ENCODE data around the gene CLIP3. TPM values are rescaled to one million over a fixed set of nuclear protein-coding genes. Genes with fewer than 3 reads are reported as not detected.
"Not testable (repeated sequence)": the region's sequence is repeated elsewhere in the genome, so short reads cannot be mapped to it uniquely, and the experiment has no call there.

CLIP3 gene
- polyA plus RNA-seq, 4 donors = 0.45 to 7.5 (median 4.6) TPM

DNA sequence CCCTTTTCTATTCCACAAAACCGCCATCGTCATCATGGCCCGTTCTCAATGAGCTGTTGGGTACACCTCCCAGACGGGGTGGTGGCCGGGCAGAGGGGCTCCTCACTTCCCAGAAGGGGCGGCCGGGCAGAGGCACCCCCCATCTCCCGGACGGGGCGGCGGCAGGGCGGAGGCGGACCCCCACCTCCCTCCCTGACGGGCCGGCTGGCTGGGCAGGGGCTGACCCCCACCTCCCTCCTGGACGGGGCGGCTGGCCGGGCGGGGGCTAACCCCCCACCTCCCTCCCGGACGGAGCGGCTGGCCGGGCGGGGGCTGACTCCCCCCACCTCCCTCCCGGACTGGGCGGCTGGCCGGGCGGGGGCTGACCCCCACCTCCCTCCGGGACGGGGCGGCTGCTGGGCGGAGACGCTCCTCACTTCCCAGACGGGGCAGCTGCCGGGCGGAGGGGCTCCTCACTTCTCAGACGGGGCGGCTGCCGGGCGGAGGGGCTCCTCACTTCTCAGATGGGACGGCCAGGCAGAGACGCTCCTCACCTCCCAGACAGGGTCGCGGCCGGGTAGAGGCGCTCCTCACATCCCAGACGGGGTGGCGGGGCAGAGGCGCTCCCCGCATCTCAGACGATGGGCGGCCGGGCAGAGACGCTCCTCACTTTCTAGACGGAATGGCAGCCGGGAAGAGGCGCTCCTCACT, 36.3 kb upstream of the CLIP3 start:
- 98% methylated on average over 27 to 54 of the region's 57 CpGs for WGBS, 3 donors

DNA sequence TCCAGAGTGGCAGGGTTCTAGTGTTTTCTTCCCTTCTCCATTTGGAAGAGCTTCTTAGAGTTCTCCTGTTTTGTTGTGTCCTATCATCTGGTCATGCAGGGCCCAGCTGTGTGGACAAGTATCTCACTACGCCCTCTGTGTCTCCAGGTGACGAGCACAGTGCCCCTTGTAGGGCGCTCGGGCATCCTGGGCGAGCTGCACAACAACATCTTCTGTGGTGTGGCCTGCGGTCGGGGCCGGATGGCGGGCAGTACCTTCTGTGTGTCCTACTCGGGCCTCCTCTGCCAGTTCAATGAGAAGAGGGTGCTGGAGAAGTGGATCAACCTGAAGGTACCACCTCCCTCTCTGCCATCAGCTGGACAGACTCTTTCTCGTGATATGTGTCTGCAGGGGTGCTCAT, 35.0 kb upstream of the CLIP3 start:
- 92 to 97% (median 92%) methylated on average over 11 of the region's 11 CpGs for WGBS, 3 donors
- Histone ChIP-seq H3K27ac (ENCODE audit: low read depth in 1 of 3, low read length in 2 of 3) (no peak overlapping the region), H3K4me3 (ENCODE audit: low read depth in 1 of 3, low read length in 3 of 3) (no peak overlapping the region), H3K27me3 (ENCODE audit: control insufficient read depth in 3 of 3, insufficient read depth in 3 of 3, low read length in 3 of 3) (no peaks in the 10 kb centered on the region), H3K36me3 (ENCODE audit: control insufficient read depth in 3 of 3, insufficient read depth in 2 of 3, low read depth in 1 of 3, low read length in 3 of 3) (peaks cover 0 to 26% (median 0%) of the 10 kb centered on the region in 3 donors), H3K4me1 (ENCODE audit: control insufficient read depth in 3 of 3, insufficient read depth in 2 of 3, low read depth in 1 of 3, low read length in 2 of 3) (no peaks in the 10 kb centered on the region), H3K9me3 (ENCODE audit: control insufficient read depth in 2 of 2, insufficient read depth in 1 of 2, low read depth in 1 of 2, low read length in 1 of 2) (no peaks in the 10 kb centered on the region)
- DNase-seq (no peak), FAIRE-seq (no peak)

More for the DNA sequence above, 36.3 kb upstream of the CLIP3 start:
- H3K27ac ChIP-seq (ENCODE audit: low read depth in 1 of 3, low read length in 2 of 3); H3K27me3 ChIP-seq (ENCODE audit: control insufficient read depth in 3 of 3, insufficient read depth in 3 of 3, low read length in 3 of 3); H3K4me3 ChIP-seq (ENCODE audit: low read depth in 1 of 3, low read length in 3 of 3); FAIRE-seq; DNase-seq; H3K9me3 ChIP-seq (ENCODE audit: control insufficient read depth in 2 of 2, insufficient read depth in 1 of 2, low read depth in 1 of 2, low read length in 1 of 2); H3K4me1 ChIP-seq (ENCODE audit: control insufficient read depth in 3 of 3, insufficient read depth in 2 of 3, low read depth in 1 of 3, low read length in 2 of 3): not testable (repeated sequence)
- peaks cover 0 to 33% (median 0%) of the 10 kb centered on the region in 3 donors for H3K36me3 ChIP-seq (ENCODE audit: control insufficient read depth in 3 of 3, insufficient read depth in 2 of 3, low read depth in 1 of 3, low read length in 3 of 3)

DNA sequence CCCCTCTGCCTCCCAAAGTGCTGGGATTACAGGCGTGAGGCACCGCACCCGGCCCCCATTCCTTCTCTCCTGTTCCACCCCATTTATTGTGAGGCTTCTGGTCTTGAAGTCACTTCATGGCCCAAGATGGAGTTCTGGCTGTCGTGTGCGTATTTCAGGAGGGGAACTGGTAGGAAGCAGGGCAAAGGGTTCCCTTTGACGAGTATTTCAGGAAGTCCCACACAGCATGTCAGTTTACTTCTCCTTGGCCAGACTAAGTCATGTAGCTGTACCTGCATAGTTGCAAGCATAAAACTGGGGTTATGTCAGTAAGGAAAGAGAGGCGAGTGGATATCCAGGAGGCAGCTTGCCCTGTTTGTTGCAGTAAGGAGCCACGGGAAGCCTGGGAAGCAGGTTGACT, 32.2 kb upstream of the CLIP3 start:
- no peaks in the 10 kb centered on the region for H3K4me1 ChIP-seq (ENCODE audit: control insufficient read depth in 3 of 3, insufficient read depth in 2 of 3, low read depth in 1 of 3, low read length in 2 of 3)
- H3K36me3 ChIP-seq (ENCODE audit: control insufficient read depth in 3 of 3, insufficient read depth in 2 of 3, low read depth in 1 of 3, low read length in 3 of 3) = peaks cover 0 to 31% (median 0%) of the 10 kb centered on the region in 3 donors
- H3K27me3 ChIP-seq (ENCODE audit: control insufficient read depth in 3 of 3, insufficient read depth in 3 of 3, low read length in 3 of 3) = no peaks in the 10 kb centered on the region
- FAIRE-seq (no peak), DNase-seq (no peak)
- no peak overlapping the region for H3K4me3 ChIP-seq (ENCODE audit: low read depth in 1 of 3, low read length in 3 of 3)
- no peaks in the 10 kb centered on the region for H3K9me3 ChIP-seq (ENCODE audit: control insufficient read depth in 2 of 2, insufficient read depth in 1 of 2, low read depth in 1 of 2, low read length in 1 of 2)
- H3K27ac ChIP-seq (ENCODE audit: low read depth in 1 of 3, low read length in 2 of 3) = no peak overlapping the region
- WGBS, 3 donors = 91 to 93% (median 92%) methylated on average over 8 of the region's 8 CpGs

DNA sequence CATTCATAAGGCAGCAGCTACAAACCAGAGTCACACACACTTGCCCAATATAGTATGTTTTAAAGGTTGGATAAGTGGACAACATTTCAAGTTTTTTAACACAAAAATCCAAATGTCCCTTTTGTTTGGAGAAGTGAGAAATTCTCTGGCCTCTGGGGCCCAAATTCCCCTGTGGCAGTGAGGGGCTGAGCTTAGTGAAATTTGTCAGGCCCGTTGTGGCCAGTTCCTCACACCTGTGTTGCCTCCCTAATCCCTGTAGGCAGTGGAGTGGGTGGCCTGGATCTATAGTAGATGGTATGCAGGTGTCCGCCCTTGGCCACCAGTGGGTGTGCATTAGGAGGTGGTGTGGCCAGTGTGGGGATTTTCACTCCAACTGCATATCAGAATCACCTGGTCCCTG, 28.7 kb upstream of the CLIP3 start:
- Histone ChIP-seq H3K9me3 (ENCODE audit: control insufficient read depth in 2 of 2, insufficient read depth in 1 of 2, low read depth in 1 of 2, low read length in 1 of 2) (no peaks in the 10 kb centered on the region), H3K4me3 (ENCODE audit: low read depth in 1 of 3, low read length in 3 of 3) (no peak overlapping the region), H3K27ac (ENCODE audit: low read depth in 1 of 3, low read length in 2 of 3) (no peak overlapping the region), H3K27me3 (ENCODE audit: control insufficient read depth in 3 of 3, insufficient read depth in 3 of 3, low read length in 3 of 3) (no peaks in the 10 kb centered on the region), H3K4me1 (ENCODE audit: control insufficient read depth in 3 of 3, insufficient read depth in 2 of 3, low read depth in 1 of 3, low read length in 2 of 3) (peaks cover 0 to 13% (median 0%) of the 10 kb centered on the region in 3 donors), H3K36me3 (ENCODE audit: control insufficient read depth in 3 of 3, insufficient read depth in 2 of 3, low read depth in 1 of 3, low read length in 3 of 3) (peaks cover 0 to 19% (median 0%) of the 10 kb centered on the region in 3 donors)
- no peak for DNase-seq
- WGBS, 3 donors = 89 to 100% (median 96%) methylated on average over 2 of the region's 2 CpGs
- no peak for FAIRE-seq

DNA sequence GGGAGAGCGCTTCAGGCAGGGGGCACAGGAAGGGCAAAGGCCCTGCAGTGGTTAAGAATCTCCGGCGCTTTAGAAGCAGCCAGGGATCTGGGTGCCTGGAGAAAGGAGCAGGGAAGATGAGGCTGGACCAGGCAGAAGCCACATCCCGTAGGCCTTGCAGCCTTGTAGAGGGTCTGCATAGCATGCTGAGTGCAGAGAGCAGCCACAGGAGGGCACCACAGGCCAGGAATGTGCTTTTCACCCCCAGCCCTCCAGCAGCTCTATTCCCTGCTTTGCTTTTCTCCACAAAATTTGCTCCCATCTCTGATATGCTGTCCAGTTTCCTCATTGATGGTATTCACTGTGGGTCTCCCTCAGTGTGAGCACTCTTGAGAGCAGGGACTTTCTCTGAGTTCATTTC, 27.8 kb upstream of the CLIP3 start:
- 82 to 88% (median 83%) methylated on average over 4 of the region's 4 CpGs for WGBS, 3 donors
- Histone ChIP-seq H3K27me3 (ENCODE audit: control insufficient read depth in 3 of 3, insufficient read depth in 3 of 3, low read length in 3 of 3) (no peaks in the 10 kb centered on the region), H3K4me1 (ENCODE audit: control insufficient read depth in 3 of 3, insufficient read depth in 2 of 3, low read depth in 1 of 3, low read length in 2 of 3) (peaks cover 0 to 15% (median 0%) of the 10 kb centered on the region in 3 donors), H3K27ac (ENCODE audit: low read depth in 1 of 3, low read length in 2 of 3) (no peak overlapping the region), H3K4me3 (ENCODE audit: low read depth in 1 of 3, low read length in 3 of 3) (no peak overlapping the region), H3K36me3 (ENCODE audit: control insufficient read depth in 3 of 3, insufficient read depth in 2 of 3, low read depth in 1 of 3, low read length in 3 of 3) (peaks cover 0 to 11% (median 0%) of the 10 kb centered on the region in 3 donors), H3K9me3 (ENCODE audit: control insufficient read depth in 2 of 2, insufficient read depth in 1 of 2, low read depth in 1 of 2, low read length in 1 of 2) (no peaks in the 10 kb centered on the region)
- no peak for FAIRE-seq
- peak; percentile 35 to 41 for DNase-seq

DNA sequence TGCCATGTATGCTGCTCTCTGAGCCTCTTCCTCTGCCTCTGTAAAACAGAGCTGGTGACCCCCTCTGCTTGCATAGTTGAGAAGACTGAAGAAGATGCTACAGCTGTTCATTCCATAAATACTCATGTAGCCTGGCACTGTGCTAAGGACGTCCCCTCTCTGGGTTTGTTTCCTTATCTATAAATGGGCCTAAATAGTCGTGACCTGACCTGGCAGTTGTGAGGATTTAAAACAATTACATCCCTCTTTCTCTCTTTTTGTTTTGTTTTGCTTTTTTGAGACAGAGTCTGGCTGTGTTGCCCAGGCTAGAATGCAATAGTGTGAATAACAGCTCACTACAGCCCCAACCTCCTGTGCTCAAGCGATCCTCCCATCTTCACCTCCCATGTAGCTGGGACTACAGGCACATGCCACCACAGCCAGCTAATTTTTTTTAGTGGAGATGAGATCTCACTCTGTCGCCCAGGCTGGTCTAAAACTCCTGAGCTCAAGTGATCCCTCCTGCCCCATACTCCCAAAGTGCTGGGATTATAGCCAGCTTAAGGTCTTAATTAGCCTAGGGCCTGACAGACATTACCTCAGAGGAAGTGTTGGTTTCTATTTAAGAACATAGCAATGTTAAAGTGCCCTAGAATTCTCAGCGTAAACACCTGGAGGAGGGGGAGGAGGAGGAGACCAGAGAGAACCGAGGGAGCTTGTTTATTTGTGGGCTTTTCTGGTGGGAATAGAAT, 26.7 kb upstream of the CLIP3 start:
- H3K27me3 ChIP-seq (ENCODE audit: control insufficient read depth in 3 of 3, insufficient read depth in 3 of 3, low read length in 3 of 3) = no peaks in the 10 kb centered on the region
- peaks cover 0 to 20% (median 0%) of the 10 kb centered on the region in 3 donors for H3K4me1 ChIP-seq (ENCODE audit: control insufficient read depth in 3 of 3, insufficient read depth in 2 of 3, low read depth in 1 of 3, low read length in 2 of 3)
- no peak for DNase-seq
- no peaks in the 10 kb centered on the region for H3K9me3 ChIP-seq (ENCODE audit: control insufficient read depth in 2 of 2, insufficient read depth in 1 of 2, low read depth in 1 of 2, low read length in 1 of 2)
- peak overlapping the region in 1 of 3 donors; percentile 5 for H3K27ac ChIP-seq (ENCODE audit: low read depth in 1 of 3, low read length in 2 of 3)
- peaks cover 0 to 9% (median 0%) of the 10 kb centered on the region in 3 donors for H3K36me3 ChIP-seq (ENCODE audit: control insufficient read depth in 3 of 3, insufficient read depth in 2 of 3, low read depth in 1 of 3, low read length in 3 of 3)
- FAIRE-seq = no peak
- WGBS, 3 donors = 59 to 70% (median 64%) methylated on average over 6 of the region's 6 CpGs
- no peak overlapping the region for H3K4me3 ChIP-seq (ENCODE audit: low read depth in 1 of 3, low read length in 3 of 3)

DNA sequence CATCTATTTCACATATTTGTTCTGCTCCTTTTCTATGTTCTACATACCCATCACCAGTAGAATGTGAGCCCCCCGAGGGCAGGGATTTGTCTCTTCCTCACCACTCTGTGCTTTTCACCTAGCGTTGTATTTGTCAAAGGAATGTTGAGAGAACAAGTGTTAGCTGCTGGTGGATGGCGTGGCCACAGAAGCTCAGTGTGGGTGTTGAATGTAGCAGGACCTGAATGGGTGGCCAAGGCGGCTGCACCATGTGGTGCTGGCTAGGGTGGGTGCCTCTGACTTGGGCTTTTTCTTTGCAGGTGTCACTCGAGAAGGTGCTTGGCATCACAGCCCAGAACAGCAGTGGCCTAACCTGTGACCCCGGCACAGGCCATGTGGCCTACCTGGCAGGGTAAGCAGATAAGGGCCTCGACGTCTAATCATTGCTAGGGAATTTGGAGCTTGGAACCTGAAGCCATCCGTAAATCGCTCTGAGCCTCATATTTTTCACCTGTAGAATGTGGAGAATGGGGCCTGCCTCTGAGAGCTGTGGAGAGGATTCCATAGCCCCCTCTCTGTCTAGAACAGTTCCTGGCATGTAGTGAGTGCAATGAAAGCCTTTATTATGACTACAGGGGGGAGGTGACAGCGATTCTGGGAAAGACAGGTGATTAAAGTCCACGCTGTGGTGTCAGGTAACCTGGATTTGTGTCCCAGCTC, 26.0 kb upstream of the CLIP3 start:
- Histone ChIP-seq H3K4me1 (ENCODE audit: control insufficient read depth in 3 of 3, insufficient read depth in 2 of 3, low read depth in 1 of 3, low read length in 2 of 3) (peaks cover 0 to 20% (median 0%) of the 10 kb centered on the region in 3 donors), H3K27ac (ENCODE audit: low read depth in 1 of 3, low read length in 2 of 3) (peak overlapping the region in 1 of 3 donors; percentile 5), H3K27me3 (ENCODE audit: control insufficient read depth in 3 of 3, insufficient read depth in 3 of 3, low read length in 3 of 3) (no peaks in the 10 kb centered on the region), H3K36me3 (ENCODE audit: control insufficient read depth in 3 of 3, insufficient read depth in 2 of 3, low read depth in 1 of 3, low read length in 3 of 3) (peaks cover 0 to 9% (median 0%) of the 10 kb centered on the region in 3 donors), H3K9me3 (ENCODE audit: control insufficient read depth in 2 of 2, insufficient read depth in 1 of 2, low read depth in 1 of 2, low read length in 1 of 2) (no peaks in the 10 kb centered on the region), H3K4me3 (ENCODE audit: low read depth in 1 of 3, low read length in 3 of 3) (no peak overlapping the region)
- WGBS, 3 donors = 47 to 82% (median 54%) methylated on average over 12 of the region's 12 CpGs
- DNase-seq = peak; percentile 18 to 74
- FAIRE-seq = no peak

Measured in small intestine (tissue), 7 donors.